A549 (cell line): ENCODE results near the gene PTH2. TPM values are rescaled to one million over a fixed set of nuclear protein-coding genes. Genes with fewer than 3 reads are reported as not detected.

ENCODE experiments used
- ATAC-seq, 2 experiments: fragments of 200-7000 bp in 1 of 2; fragments of >200 bp in 1 of 2; cut with Nextera tagmentation in 1 of 2; cut with Tn5 transposase in 1 of 2; 3 replicates each; pipeline versions ENCODE4 v1.8.0 to v1.9.1; 2018 to 2020; ENCODE audit warnings: mild to moderate bottlenecking in 1 of 2, moderate library complexity in 1 of 2
- CTCF ChIA-PET: fragments of 300-600 bp; sonication (Branson Sonifier 250); formaldehyde crosslinking; extraction: SDS; loops from one replicate; lab custom pipeline; 2021; ENCODE audit warnings: antibody characterized with exemption, inconsistent platforms; lab: Yijun Ruan, JAX
- POLR2A ChIA-PET: fragments of 350-600 bp; formaldehyde crosslinking; extraction: SDS; loops from one replicate; lab custom pipeline; 2021; ENCODE audit warnings: antibody characterized with exemption, inconsistent platforms; lab: Yijun Ruan, JAX
- DNase-seq, 2 experiments: peaks; one replicate each; pipeline versions ENCODE4 v3.0.0 to v3.0.0-alpha.2; 2011 to 2016; ENCODE audit warnings: low read depth in 1 of 2, low spot score in 1 of 2
- FAIRE-seq: peaks from 2 replicates; lab custom pipeline; 2011; peaks lifted over from hg19 to GRCh38; lab: Jason Lieb, UNC
- H3K27ac ChIP-seq, 2 experiments: fragments of >200 bp; sonication (Bioruptor Twin); formaldehyde crosslinking; 3 replicates each; pipeline ENCODE4 v1.5.1; 2016 to 2017
- H3K4me1 ChIP-seq: fragments of >200 bp; sonication (Bioruptor Twin); formaldehyde crosslinking; 3 replicates; pipeline ENCODE4 v1.6.1; 2016
- H3K4me2 ChIP-seq: fragments of >200 bp; sonication (Bioruptor Twin); formaldehyde crosslinking; 3 replicates; pipeline ENCODE4 v1.6.1; 2016
- H3K4me3 ChIP-seq: fragments of >200 bp; sonication (Bioruptor Twin); formaldehyde crosslinking; 3 replicates; pipeline ENCODE4 v1.5.1; 2016
- H3K9me3 ChIP-seq: fragments of >200 bp; sonication (Bioruptor Twin); formaldehyde crosslinking; 3 replicates; pipeline ENCODE4 v1.6.1; 2016
- BHLHE40 ChIP-seq: IDR thresholded peaks from 2 replicates; pipeline ENCODE4 v1.6.1; 2012; ENCODE audit warnings: low read depth, low read length, inconsistent platforms
- CBX2 ChIP-seq: fragments of 200-600 bp; sonication (generic); IDR thresholded peaks from 2 replicates; pipeline ENCODE4 v1.6.1; 2016; ENCODE audit warnings: low read depth, mild to moderate bottlenecking, borderline replicate concordance
- CTCF ChIP-seq: fragments of >200 bp; sonication (Bioruptor Twin); formaldehyde crosslinking; IDR thresholded peaks from 3 replicates; pipeline ENCODE4 v1.5.1; 2016
- EHF ChIP-seq: fragments of 250-450 bp; sonication (Bioruptor Pico); IDR thresholded peaks from 2 replicates; pipeline ENCODE4 v1.5.0; 2020; ENCODE audit warnings: mild to moderate bottlenecking
- ELK1 ChIP-seq: fragments of 150-350 bp; IDR thresholded peaks from 2 replicates; pipeline ENCODE4 v1.6.1; 2014; ENCODE audit warnings: low read depth, mild to moderate bottlenecking, low read length
- ESRRA ChIP-seq: fragments of 150-350 bp; IDR thresholded peaks from 2 replicates; pipeline ENCODE4 v1.6.1; 2014; ENCODE audit warnings: mild to moderate bottlenecking, low read length, borderline replicate concordance
- FOSL2 ChIP-seq, 2 experiments: fragments of 450-650 bp in 1 of 2; fragments of >200 bp in 1 of 2; sonication (Bioruptor Twin) in 1 of 2; formaldehyde crosslinking; IDR thresholded peaks; 2 replicates each; pipeline versions ENCODE4 v1.5.0 to v1.6.1; 2016 to 2020; ENCODE audit warnings: mild to moderate bottlenecking in 1 of 2, moderate library complexity in 1 of 2
- HES2 ChIP-seq: fragments of >200 bp; sonication (Bioruptor Twin); formaldehyde crosslinking; IDR thresholded peaks from 2 replicates; pipeline ENCODE4 v1.6.1; 2016
- JUNB ChIP-seq: fragments of >200 bp; sonication (Bioruptor Twin); formaldehyde crosslinking; IDR thresholded peaks from 2 replicates; pipeline ENCODE4 v1.6.1; 2016
- MAZ ChIP-seq: fragments of 150-350 bp; IDR thresholded peaks from 2 replicates; pipeline ENCODE4 v1.6.1; 2014; ENCODE audit warnings: antibody characterized with exemption, low read depth, low read length, borderline replicate concordance
- RAD21 ChIP-seq, 2 experiments: fragments of >200 bp in 1 of 2; sonication (Bioruptor Twin) in 1 of 2; formaldehyde crosslinking in 1 of 2; IDR thresholded peaks in 1 of 2; conservative IDR thresholded peaks in 1 of 2; 2 replicates in 1 of 2; 3 replicates in 1 of 2; pipeline ENCODE4 v1.6.1; 2012 to 2018; ENCODE audit warnings: inconsistent platforms in 1 of 2
- RFX5 ChIP-seq: fragments of 450-650 bp; IDR thresholded peaks from 2 replicates; pipeline ENCODE4 v1.7.1; 2014; ENCODE audit warnings: antibody characterized with exemption, mild to moderate bottlenecking, moderate library complexity
- TFCP2L1 ChIP-seq: fragments of 250-450 bp; sonication (Bioruptor Pico); IDR thresholded peaks from 2 replicates; pipeline ENCODE4 v1.5.0; 2021; ENCODE audit warnings: mild to moderate bottlenecking
- TP53 ChIP-seq: fragments of 250-450 bp; sonication (Bioruptor Pico); IDR thresholded peaks from 2 replicates; pipeline ENCODE4 v1.5.0; 2021; ENCODE audit warnings: mild to moderate bottlenecking, moderate library complexity
- ZFP36 ChIP-seq: fragments of 450-650 bp; IDR thresholded peaks from 2 replicates; pipeline ENCODE4 v1.6.1; 2014; ENCODE audit warnings: borderline replicate concordance; ENCODE audit not compliant: partially characterized antibody
- WGBS: methylation state at CpG from one replicate; pipeline ENCODE4 v1.1.6; 2017; ENCODE audit errors: missing lambda C conversion rate; 5-methylcytosine and 5-hydroxymethylcytosine counted together
- polyA plus RNA-seq, 4 experiments: library from polyadenylated mRNA; depleted of rRNA in 3 of 4; stranded (reverse); fragments of >200 nt; fragmentation: RNase III in 1 of 4; extraction: RNeasy Plus Mini Kit Qiagen cat#74134 plus additional on column Dnase treatment in 1 of 4; gene quantifications; 2 replicates in 3 of 4; 3 replicates in 1 of 4; pipeline ENCODE4 v1.2.3, GENCODE V29; 2011 to 2017
- TF ChIP-seq, protein P1 (sequence below): fragments of 200-600 bp; sonication (generic); IDR thresholded peaks from 2 replicates; pipeline ENCODE4 v1.6.1; 2016; ENCODE audit warnings: antibody characterized with exemption, mild to moderate bottlenecking, moderate library complexity
- TF ChIP-seq, protein P2 (sequence below): fragments of 250-450 bp; sonication (Bioruptor Pico); IDR thresholded peaks from 2 replicates; pipeline ENCODE4 v1.5.0; 2021; ENCODE audit warnings: mild to moderate bottlenecking, moderate library complexity, borderline replicate concordance
- TF ChIP-seq, protein P3 (sequence below): IDR thresholded peaks from 2 replicates; pipeline ENCODE4 v1.6.1; 2012

The PTH2 gene
- polyA plus RNA-seq, 2 of the 4 experiments (the other 2 are of a cell fraction): not detected

- POLR2A ChIA-PET: no interaction called here
Observed at GRCh38 chr19:49396738-49397505, 26.3 kb downstream of the PTH2 start.

GRCh38 chr19:49395581-49396407, 27.4 kb downstream of the PTH2 start:
- Histone ChIP-seq H3K4me3 (no peak overlapping the region), H3K27ac (no peak overlapping the region), H3K9me3 (no peaks in the 10 kb centered on the region), H3K4me1 (0 out of 3 replicates have a peak, but pooled peaks cover 3% of the 10 kb centered on the region), H3K4me2 (no peak overlapping the region)
- TF ChIP-seq TP53 (CRISPR knock-in tag): no peak
- ATAC-seq: no peak
- CTCF ChIA-PET: interaction anchor here (0.7 to 10.9 kb wide), 6 partner anchors 10 to 169 kb away, joined by 3 to 244 read pairs (median 3); partner anchors contain the start of genes ALDH16A1, PIH1D1 and SLC17A7
- no peak for FAIRE-seq
- POLR2A ChIA-PET: no interaction called here
- no peak for DNase-seq
- 69% methylated on average over 15 of the region's 15 CpGs for WGBS

More at GRCh38 chr19:49396738-49397505, 26.3 kb downstream of the PTH2 start:
- Histone ChIP-seq H3K4me1 (no peaks in the 10 kb centered on the region), H3K4me2 (no peak overlapping the region), H3K27ac (no peak overlapping the region), H3K4me3 (no peak overlapping the region), H3K9me3 (no peaks in the 10 kb centered on the region)
- 58% methylated on average over 8 of the region's 8 CpGs for WGBS
- no peak for TF ChIP-seq BHLHE40
- TF ChIP-seq CBX2: no peak
- TF ChIP-seq RFX5: no peak
- TF ChIP-seq ESRRA: no peak
- TF ChIP-seq EHF (CRISPR knock-in tag): no peak
- no peak for TF ChIP-seq ELK1
- no peak for TF ChIP-seq TP53 (CRISPR knock-in tag)
- TF ChIP-seq FOSL2 (IDR thresholded peaks at IDR 0.05): no peak
- no peak for TF ChIP-seq FOSL2 (CRISPR knock-in tag; IDR thresholded peaks at IDR 0.05)
- no peak for TF ChIP-seq RAD21 (conservative IDR thresholded peaks at IDR 0.05 in 1 of 2, IDR thresholded peaks at IDR 0.05 in 1 of 2)
- DNase-seq (no peak), ATAC-seq (no peak), FAIRE-seq (no peak)
- CTCF ChIA-PET: interaction anchor here (1.0 to 10.9 kb wide), 5 partner anchors 13 to 171 kb away, joined by 3 to 244 read pairs (median 3); partner anchors contain the start of genes ALDH16A1, FLT3LG, PIH1D1 and SLC17A7

DNA sequence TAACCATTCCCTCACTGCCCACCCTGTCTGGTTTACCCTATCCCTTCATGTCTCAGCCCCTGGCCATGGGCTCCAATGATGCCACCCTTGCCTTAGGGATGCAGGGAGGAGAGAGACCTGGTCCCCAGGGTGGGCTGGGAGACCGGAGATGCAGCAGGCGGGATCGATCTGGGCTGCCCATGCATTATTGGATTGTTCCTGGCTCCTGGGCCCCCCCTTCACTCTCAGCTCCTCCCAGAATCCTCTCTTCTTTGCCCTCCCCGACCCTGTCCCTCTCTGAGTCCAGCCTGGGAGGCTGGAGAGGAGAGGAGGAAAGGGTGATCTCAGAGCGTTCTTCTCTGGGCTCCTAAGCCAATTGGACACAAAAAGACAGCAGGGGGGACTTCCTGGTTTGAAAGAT, 29.4 kb downstream of the PTH2 start:
- POLR2A ChIA-PET: no interaction called here
- CTCF ChIA-PET: interaction anchor here (0.7 to 10.9 kb wide), 15 partner anchors 10 to 905 kb away, joined by 3 to 244 read pairs (median 5); partner anchors contain the start of genes ALDH16A1, GFY, PIH1D1 and PTH2
- no peak for ATAC-seq
- WGBS: 59% methylated on average over 5 of the region's 5 CpGs
- Histone ChIP-seq H3K4me1 (0 out of 3 replicates have a peak, but pooled peaks cover 3% of the 10 kb centered on the region), H3K27ac (no peak overlapping the region), H3K9me3 (no peaks in the 10 kb centered on the region), H3K4me2 (no peak overlapping the region), H3K4me3 (no peak overlapping the region)
- DNase-seq: no peak
- no peak for FAIRE-seq
- no peak for TF ChIP-seq HES2
- TF ChIP-seq, protein P1, sequence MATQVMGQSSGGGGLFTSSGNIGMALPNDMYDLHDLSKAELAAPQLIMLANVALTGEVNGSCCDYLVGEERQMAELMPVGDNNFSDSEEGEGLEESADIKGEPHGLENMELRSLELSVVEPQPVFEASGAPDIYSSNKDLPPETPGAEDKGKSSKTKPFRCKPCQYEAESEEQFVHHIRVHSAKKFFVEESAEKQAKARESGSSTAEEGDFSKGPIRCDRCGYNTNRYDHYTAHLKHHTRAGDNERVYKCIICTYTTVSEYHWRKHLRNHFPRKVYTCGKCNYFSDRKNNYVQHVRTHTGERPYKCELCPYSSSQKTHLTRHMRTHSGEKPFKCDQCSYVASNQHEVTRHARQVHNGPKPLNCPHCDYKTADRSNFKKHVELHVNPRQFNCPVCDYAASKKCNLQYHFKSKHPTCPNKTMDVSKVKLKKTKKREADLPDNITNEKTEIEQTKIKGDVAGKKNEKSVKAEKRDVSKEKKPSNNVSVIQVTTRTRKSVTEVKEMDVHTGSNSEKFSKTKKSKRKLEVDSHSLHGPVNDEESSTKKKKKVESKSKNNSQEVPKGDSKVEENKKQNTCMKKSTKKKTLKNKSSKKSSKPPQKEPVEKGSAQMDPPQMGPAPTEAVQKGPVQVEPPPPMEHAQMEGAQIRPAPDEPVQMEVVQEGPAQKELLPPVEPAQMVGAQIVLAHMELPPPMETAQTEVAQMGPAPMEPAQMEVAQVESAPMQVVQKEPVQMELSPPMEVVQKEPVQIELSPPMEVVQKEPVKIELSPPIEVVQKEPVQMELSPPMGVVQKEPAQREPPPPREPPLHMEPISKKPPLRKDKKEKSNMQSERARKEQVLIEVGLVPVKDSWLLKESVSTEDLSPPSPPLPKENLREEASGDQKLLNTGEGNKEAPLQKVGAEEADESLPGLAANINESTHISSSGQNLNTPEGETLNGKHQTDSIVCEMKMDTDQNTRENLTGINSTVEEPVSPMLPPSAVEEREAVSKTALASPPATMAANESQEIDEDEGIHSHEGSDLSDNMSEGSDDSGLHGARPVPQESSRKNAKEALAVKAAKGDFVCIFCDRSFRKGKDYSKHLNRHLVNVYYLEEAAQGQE: no peak
- TF ChIP-seq, protein P2, sequence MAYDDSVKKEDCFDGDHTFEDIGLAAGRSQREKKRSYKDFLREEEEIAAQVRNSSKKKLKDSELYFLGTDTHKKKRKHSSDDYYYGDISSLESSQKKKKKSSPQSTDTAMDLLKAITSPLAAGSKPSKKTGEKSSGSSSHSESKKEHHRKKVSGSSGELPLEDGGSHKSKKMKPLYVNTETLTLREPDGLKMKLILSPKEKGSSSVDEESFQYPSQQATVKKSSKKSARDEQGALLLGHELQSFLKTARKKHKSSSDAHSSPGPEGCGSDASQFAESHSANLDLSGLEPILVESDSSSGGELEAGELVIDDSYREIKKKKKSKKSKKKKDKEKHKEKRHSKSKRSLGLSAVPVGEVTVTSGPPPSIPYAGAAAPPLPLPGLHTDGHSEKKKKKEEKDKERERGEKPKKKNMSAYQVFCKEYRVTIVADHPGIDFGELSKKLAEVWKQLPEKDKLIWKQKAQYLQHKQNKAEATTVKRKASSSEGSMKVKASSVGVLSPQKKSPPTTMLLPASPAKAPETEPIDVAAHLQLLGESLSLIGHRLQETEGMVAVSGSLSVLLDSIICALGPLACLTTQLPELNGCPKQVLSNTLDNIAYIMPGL (CRISPR knock-in tag): no peak
- no peak for TF ChIP-seq MAZ
- TF ChIP-seq CTCF: no peak
- TF ChIP-seq TFCP2L1 (CRISPR knock-in tag): no peak
- no peak for TF ChIP-seq JUNB
- no peak for TF ChIP-seq ZFP36
- TF ChIP-seq, protein P3, sequence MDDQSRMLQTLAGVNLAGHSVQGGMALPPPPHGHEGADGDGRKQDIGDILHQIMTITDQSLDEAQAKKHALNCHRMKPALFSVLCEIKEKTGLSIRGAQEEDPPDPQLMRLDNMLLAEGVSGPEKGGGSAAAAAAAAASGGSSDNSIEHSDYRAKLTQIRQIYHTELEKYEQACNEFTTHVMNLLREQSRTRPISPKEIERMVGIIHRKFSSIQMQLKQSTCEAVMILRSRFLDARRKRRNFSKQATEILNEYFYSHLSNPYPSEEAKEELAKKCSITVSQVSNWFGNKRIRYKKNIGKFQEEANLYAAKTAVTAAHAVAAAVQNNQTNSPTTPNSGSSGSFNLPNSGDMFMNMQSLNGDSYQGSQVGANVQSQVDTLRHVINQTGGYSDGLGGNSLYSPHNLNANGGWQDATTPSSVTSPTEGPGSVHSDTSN: no peak
- no peak for TF ChIP-seq RFX5
